ENCODE results near the gene SLC39A8. TPM values are rescaled to one million over a fixed set of nuclear protein-coding genes. Genes with fewer than 3 reads are reported as not detected.

The SLC39A8 gene
- total and polyA plus RNA-seq, 9 of the 15 experiments (the other 6 are each of a cell fraction or from before 2014, with no cell fraction given) = 8.2 to 30.3 (median 25.0) TPM

DNA sequence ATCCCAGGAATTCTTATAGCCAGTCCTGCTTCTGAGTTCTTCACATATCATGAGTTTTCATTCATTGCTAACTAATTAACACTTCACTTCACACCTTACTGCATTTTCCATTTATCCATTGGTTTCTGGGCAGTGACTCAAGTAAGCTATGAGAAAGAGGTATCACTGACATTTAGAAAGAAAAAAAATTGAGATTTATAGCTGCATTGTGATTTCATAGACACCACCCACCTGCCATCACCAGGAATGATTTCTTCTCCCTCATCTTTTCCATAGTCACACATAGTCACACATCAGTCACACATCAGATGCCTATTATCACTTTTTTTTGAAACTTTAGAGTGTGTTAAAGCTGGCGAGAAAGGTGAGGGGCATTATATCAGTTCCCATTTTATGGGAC, 121.8 kb downstream of the SLC39A8 start:
- WGBS (ENCODE audit: insufficient coverage, low coverage, missing lambda C conversion rate) = 0% methylated on average over 1 of the region's 1 CpG
- H3K4me1 ChIP-seq (replicated peaks in 1 of 2; ENCODE audit: control insufficient read depth in 2 of 2, insufficient read depth in 2 of 2, low read length in 2 of 2) = no peaks in the 10 kb centered on the region
- H3K27me3 ChIP-seq (ENCODE audit: control insufficient read depth in 2 of 2, insufficient read depth in 2 of 2, low read length in 2 of 2) = no peaks in the 10 kb centered on the region
- ChIA-PET CTCF (ENCODE audit: low intra/inter-chr PET ratio) (no interaction called here), POLR2A (no interaction called here)
- H3K79me2 ChIP-seq (ENCODE audit: control insufficient read depth, insufficient read depth, low read length) = no peaks in the 10 kb centered on the region
- FAIRE-seq (no peak), DNase-seq (ENCODE audit: extremely low read depth in 1 of 4, low spot score in 3 of 4) (no peak), ATAC-seq (no peak)
- intact Hi-C loops (cut with micrococcal nuclease) = no loop called here
- TF ChIP-seq, protein P1, sequence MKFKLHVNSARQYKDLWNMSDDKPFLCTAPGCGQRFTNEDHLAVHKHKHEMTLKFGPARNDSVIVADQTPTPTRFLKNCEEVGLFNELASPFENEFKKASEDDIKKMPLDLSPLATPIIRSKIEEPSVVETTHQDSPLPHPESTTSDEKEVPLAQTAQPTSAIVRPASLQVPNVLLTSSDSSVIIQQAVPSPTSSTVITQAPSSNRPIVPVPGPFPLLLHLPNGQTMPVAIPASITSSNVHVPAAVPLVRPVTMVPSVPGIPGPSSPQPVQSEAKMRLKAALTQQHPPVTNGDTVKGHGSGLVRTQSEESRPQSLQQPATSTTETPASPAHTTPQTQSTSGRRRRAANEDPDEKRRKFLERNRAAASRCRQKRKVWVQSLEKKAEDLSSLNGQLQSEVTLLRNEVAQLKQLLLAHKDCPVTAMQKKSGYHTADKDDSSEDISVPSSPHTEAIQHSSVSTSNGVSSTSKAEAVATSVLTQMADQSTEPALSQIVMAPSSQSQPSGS (CRISPR knock-in tag; IDR thresholded peaks at IDR 0.05) = no peak
- TF ChIP-seq CEBPB (tag; IDR thresholded peaks at IDR 0.05) (no peak), ETV5 (CRISPR knock-in tag; IDR thresholded peaks at IDR 0.05; ENCODE audit: low read depth) (no peak), SRSF7 (optimal IDR thresholded peaks at IDR 0.05; ENCODE audit: low read depth, low read length) (no peak), SMARCC2 (IDR thresholded peaks at IDR 0.05; ENCODE audit: low read depth) (no peak), SMARCE1 (IDR thresholded peaks at IDR 0.05) (no peak), TCFL5 (CRISPR knock-in tag; conservative IDR thresholded peaks at IDR 0.05) (no peak), POLR2A (conservative IDR thresholded peaks at IDR 0.05) (no peak), FOS (IDR thresholded peaks at IDR 0.05; ENCODE audit: extremely low read depth, insufficient read length) (no peak), NUFIP1 (IDR thresholded peaks at IDR 0.05; ENCODE audit: partially characterized antibody) (no peak), ZNF507 (tag; conservative IDR thresholded peaks at IDR 0.05) (no peak), TEAD4 (IDR thresholded peaks at IDR 0.05; ENCODE audit: low read length) (no peak), TEAD4 (CRISPR knock-in tag; IDR thresholded peaks at IDR 0.05; ENCODE audit: borderline replicate concordance) (no peak)
- TF ChIP-seq, protein P2, sequence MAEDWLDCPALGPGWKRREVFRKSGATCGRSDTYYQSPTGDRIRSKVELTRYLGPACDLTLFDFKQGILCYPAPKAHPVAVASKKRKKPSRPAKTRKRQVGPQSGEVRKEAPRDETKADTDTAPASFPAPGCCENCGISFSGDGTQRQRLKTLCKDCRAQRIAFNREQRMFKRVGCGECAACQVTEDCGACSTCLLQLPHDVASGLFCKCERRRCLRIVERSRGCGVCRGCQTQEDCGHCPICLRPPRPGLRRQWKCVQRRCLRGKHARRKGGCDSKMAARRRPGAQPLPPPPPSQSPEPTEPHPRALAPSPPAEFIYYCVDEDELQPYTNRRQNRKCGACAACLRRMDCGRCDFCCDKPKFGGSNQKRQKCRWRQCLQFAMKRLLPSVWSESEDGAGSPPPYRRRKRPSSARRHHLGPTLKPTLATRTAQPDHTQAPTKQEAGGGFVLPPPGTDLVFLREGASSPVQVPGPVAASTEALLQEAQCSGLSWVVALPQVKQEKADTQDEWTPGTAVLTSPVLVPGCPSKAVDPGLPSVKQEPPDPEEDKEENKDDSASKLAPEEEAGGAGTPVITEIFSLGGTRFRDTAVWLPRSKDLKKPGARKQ (CRISPR knock-in tag; IDR thresholded peaks at IDR 0.05) = no peak
- TF ChIP-seq, protein P3, sequence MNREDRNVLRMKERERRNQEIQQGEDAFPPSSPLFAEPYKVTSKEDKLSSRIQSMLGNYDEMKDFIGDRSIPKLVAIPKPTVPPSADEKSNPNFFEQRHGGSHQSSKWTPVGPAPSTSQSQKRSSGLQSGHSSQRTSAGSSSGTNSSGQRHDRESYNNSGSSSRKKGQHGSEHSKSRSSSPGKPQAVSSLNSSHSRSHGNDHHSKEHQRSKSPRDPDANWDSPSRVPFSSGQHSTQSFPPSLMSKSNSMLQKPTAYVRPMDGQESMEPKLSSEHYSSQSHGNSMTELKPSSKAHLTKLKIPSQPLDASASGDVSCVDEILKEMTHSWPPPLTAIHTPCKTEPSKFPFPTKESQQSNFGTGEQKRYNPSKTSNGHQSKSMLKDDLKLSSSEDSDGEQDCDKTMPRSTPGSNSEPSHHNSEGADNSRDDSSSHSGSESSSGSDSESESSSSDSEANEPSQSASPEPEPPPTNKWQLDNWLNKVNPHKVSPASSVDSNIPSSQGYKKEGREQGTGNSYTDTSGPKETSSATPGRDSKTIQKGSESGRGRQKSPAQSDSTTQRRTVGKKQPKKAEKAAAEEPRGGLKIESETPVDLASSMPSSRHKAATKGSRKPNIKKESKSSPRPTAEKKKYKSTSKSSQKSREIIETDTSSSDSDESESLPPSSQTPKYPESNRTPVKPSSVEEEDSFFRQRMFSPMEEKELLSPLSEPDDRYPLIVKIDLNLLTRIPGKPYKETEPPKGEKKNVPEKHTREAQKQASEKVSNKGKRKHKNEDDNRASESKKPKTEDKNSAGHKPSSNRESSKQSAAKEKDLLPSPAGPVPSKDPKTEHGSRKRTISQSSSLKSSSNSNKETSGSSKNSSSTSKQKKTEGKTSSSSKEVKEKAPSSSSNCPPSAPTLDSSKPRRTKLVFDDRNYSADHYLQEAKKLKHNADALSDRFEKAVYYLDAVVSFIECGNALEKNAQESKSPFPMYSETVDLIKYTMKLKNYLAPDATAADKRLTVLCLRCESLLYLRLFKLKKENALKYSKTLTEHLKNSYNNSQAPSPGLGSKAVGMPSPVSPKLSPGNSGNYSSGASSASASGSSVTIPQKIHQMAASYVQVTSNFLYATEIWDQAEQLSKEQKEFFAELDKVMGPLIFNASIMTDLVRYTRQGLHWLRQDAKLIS (CRISPR knock-in tag; IDR thresholded peaks at IDR 0.05) = no peak
- TF ChIP-seq, protein P4, sequence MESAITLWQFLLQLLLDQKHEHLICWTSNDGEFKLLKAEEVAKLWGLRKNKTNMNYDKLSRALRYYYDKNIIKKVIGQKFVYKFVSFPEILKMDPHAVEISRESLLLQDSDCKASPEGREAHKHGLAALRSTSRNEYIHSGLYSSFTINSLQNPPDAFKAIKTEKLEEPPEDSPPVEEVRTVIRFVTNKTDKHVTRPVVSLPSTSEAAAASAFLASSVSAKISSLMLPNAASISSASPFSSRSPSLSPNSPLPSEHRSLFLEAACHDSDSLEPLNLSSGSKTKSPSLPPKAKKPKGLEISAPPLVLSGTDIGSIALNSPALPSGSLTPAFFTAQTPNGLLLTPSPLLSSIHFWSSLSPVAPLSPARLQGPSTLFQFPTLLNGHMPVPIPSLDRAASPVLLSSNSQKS (CRISPR knock-in tag; IDR thresholded peaks at IDR 0.05) = no peak
- H3K27ac ChIP-seq (ENCODE audit: extremely low read depth, low read depth, low read length) = no peak overlapping the region
- no peak overlapping the region for H3K9ac ChIP-seq (ENCODE audit: insufficient read depth in 1 of 2, low read depth in 2 of 2, low read length in 2 of 2)
- no TSS peak for BruUV-seq (replicated peaks)
- no peaks in the 10 kb centered on the region for H4K20me1 ChIP-seq (replicated peaks; ENCODE audit: control insufficient read depth, insufficient read depth, low read length)
- in situ Hi-C loops (cut with MboI) = no loop called here
- no peaks in the 10 kb centered on the region for H3K9me3 ChIP-seq (replicated peaks; ENCODE audit: control insufficient read depth, insufficient read depth, low read depth, low read length)
- no peak overlapping the region for H3K4me2 ChIP-seq (ENCODE audit: insufficient read depth, low read length)
- H3K9me1 ChIP-seq (ENCODE audit: control insufficient read depth, insufficient read depth, low read length) = no peaks in the 10 kb centered on the region
- H3K36me3 ChIP-seq (ENCODE audit: control insufficient read depth, insufficient read depth, low read length) = no peaks in the 10 kb centered on the region
- no peak overlapping the region for H3K4me3 ChIP-seq
- H2AFZ ChIP-seq (ENCODE audit: low read depth, low read length) = no peak overlapping the region
